A549 (cell line): ENCODE data around the gene MST1. TPM values are rescaled to one million over a fixed set of nuclear protein-coding genes. Genes with fewer than 3 reads are reported as not detected.

Source experiments
- ATAC-seq, 2 experiments: fragments of 200-7000 bp in 1 of 2; fragments of >200 bp in 1 of 2; cut with Nextera tagmentation in 1 of 2; cut with Tn5 transposase in 1 of 2; 3 replicates each; pipeline versions ENCODE4 v1.8.0 to v1.9.1; 2018 to 2020; ENCODE audit warnings: mild to moderate bottlenecking in 1 of 2, moderate library complexity in 1 of 2
- CTCF ChIA-PET: fragments of 300-600 bp; sonication (Branson Sonifier 250); formaldehyde crosslinking; extraction: SDS; loops from one replicate; lab custom pipeline; 2021; ENCODE audit warnings: antibody characterized with exemption, inconsistent platforms; lab: Yijun Ruan, JAX
- POLR2A ChIA-PET: fragments of 350-600 bp; formaldehyde crosslinking; extraction: SDS; loops from one replicate; lab custom pipeline; 2021; ENCODE audit warnings: antibody characterized with exemption, inconsistent platforms; lab: Yijun Ruan, JAX
- DNase-seq, 2 experiments: peaks; one replicate each; pipeline versions ENCODE4 v3.0.0 to v3.0.0-alpha.2; 2011 to 2016; ENCODE audit warnings: low read depth in 1 of 2, low spot score in 1 of 2
- FAIRE-seq: peaks from 2 replicates; lab custom pipeline; 2011; peaks lifted over from hg19 to GRCh38; lab: Jason Lieb, UNC
- H3K27ac ChIP-seq, 2 experiments: fragments of >200 bp; sonication (Bioruptor Twin); formaldehyde crosslinking; 3 replicates each; pipeline ENCODE4 v1.5.1; 2016 to 2017
- H3K4me1 ChIP-seq: fragments of >200 bp; sonication (Bioruptor Twin); formaldehyde crosslinking; 3 replicates; pipeline ENCODE4 v1.6.1; 2016
- H3K4me2 ChIP-seq: fragments of >200 bp; sonication (Bioruptor Twin); formaldehyde crosslinking; 3 replicates; pipeline ENCODE4 v1.6.1; 2016
- H3K4me3 ChIP-seq: fragments of >200 bp; sonication (Bioruptor Twin); formaldehyde crosslinking; 3 replicates; pipeline ENCODE4 v1.5.1; 2016
- H3K9me3 ChIP-seq: fragments of >200 bp; sonication (Bioruptor Twin); formaldehyde crosslinking; 3 replicates; pipeline ENCODE4 v1.6.1; 2016
- BCL3 ChIP-seq: fragments of >200 bp; sonication (Bioruptor Twin); formaldehyde crosslinking; IDR thresholded peaks from 3 replicates; pipeline ENCODE4 v1.6.1; 2016
- BHLHE40 ChIP-seq: IDR thresholded peaks from 2 replicates; pipeline ENCODE4 v1.6.1; 2012; ENCODE audit warnings: low read depth, low read length, inconsistent platforms
- CHD2 ChIP-seq: fragments of 150-350 bp; IDR thresholded peaks from 2 replicates; pipeline ENCODE4 v1.6.1; 2014; ENCODE audit warnings: low read length; ENCODE audit not compliant: partially characterized antibody
- CTCF ChIP-seq: fragments of >200 bp; sonication (Bioruptor Twin); formaldehyde crosslinking; IDR thresholded peaks from 3 replicates; pipeline ENCODE4 v1.5.1; 2016
- ESRRA ChIP-seq: fragments of 150-350 bp; IDR thresholded peaks from 2 replicates; pipeline ENCODE4 v1.6.1; 2014; ENCODE audit warnings: mild to moderate bottlenecking, low read length, borderline replicate concordance
- FOSB ChIP-seq: fragments of 250-450 bp; sonication (Bioruptor Pico); IDR thresholded peaks from 2 replicates; pipeline ENCODE4 v1.5.0; 2020; ENCODE audit warnings: mild to moderate bottlenecking, moderate library complexity
- FOSL2 ChIP-seq, 2 experiments: fragments of 450-650 bp in 1 of 2; fragments of >200 bp in 1 of 2; sonication (Bioruptor Twin) in 1 of 2; formaldehyde crosslinking; IDR thresholded peaks; 2 replicates each; pipeline versions ENCODE4 v1.5.0 to v1.6.1; 2016 to 2020; ENCODE audit warnings: mild to moderate bottlenecking in 1 of 2, moderate library complexity in 1 of 2
- HOXA7 ChIP-seq: fragments of 250-450 bp; sonication (Bioruptor Pico); IDR thresholded peaks from 2 replicates; pipeline ENCODE4 v1.5.0; 2020; ENCODE audit warnings: mild to moderate bottlenecking, moderate library complexity
- JUN ChIP-seq, 2 experiments: fragments of >200 bp; sonication (Bioruptor Twin); formaldehyde crosslinking; IDR thresholded peaks; 2 replicates in 1 of 2; 3 replicates in 1 of 2; pipeline ENCODE4 v1.6.1; 2016 to 2017
- JUNB ChIP-seq: fragments of >200 bp; sonication (Bioruptor Twin); formaldehyde crosslinking; IDR thresholded peaks from 2 replicates; pipeline ENCODE4 v1.6.1; 2016
- KDM5A ChIP-seq: fragments of 200-600 bp; sonication (generic); IDR thresholded peaks from 2 replicates; pipeline ENCODE4 v1.6.1; 2016; ENCODE audit warnings: antibody characterized with exemption, mild to moderate bottlenecking
- MAX ChIP-seq: IDR thresholded peaks from 2 replicates; pipeline ENCODE4 v1.6.1; 2012
- PBX3 ChIP-seq: IDR thresholded peaks from 2 replicates; pipeline ENCODE4 v1.6.1; 2012
- PHF8 ChIP-seq: fragments of 200-600 bp; sonication (generic); IDR thresholded peaks from 2 replicates; pipeline ENCODE4 v1.6.1; 2016; ENCODE audit warnings: low read depth, mild to moderate bottlenecking, antibody characterized with exemption, moderate library complexity, borderline replicate concordance
- POLR2A ChIP-seq: IDR thresholded peaks from 2 replicates; pipeline ENCODE4 v1.6.1; 2012; ENCODE audit warnings: mild to moderate bottlenecking, low read length
- POLR2AphosphoS2 ChIP-seq: conservative IDR thresholded peaks from 2 replicates; pipeline ENCODE4 v1.6.1; 2012; ENCODE audit warnings: low read length, improper control_type of control experiment, inconsistent platforms
- RAD21 ChIP-seq, 2 experiments: fragments of >200 bp in 1 of 2; sonication (Bioruptor Twin) in 1 of 2; formaldehyde crosslinking in 1 of 2; IDR thresholded peaks in 1 of 2; conservative IDR thresholded peaks in 1 of 2; 2 replicates in 1 of 2; 3 replicates in 1 of 2; pipeline ENCODE4 v1.6.1; 2012 to 2018; ENCODE audit warnings: inconsistent platforms in 1 of 2
- RARB ChIP-seq: fragments of 250-450 bp; sonication (Bioruptor Pico); IDR thresholded peaks from 2 replicates; pipeline ENCODE4 v1.8.0; 2021; ENCODE audit warnings: mild to moderate bottlenecking, moderate library complexity
- RCOR1 ChIP-seq: fragments of 150-350 bp; IDR thresholded peaks from 2 replicates; pipeline ENCODE4 v1.6.1; 2014; ENCODE audit warnings: antibody characterized with exemption, low read length, low read depth
- SMC3 ChIP-seq: fragments of >200 bp; sonication (Bioruptor Twin); formaldehyde crosslinking; IDR thresholded peaks from 3 replicates; pipeline ENCODE4 v1.6.1; 2018; ENCODE audit warnings: inconsistent platforms
- WGBS: methylation state at CpG from one replicate; pipeline ENCODE4 v1.1.6; 2017; ENCODE audit errors: missing lambda C conversion rate; 5-methylcytosine and 5-hydroxymethylcytosine counted together
- polyA minus RNA-seq: library from RNA; depleted of rRNA, polyadenylated mRNA; stranded (reverse); fragments of >200 nt; gene quantifications from 2 replicates; pipeline ENCODE4 v1.2.3, GENCODE V29; 2011; rRNA and poly(A)+ RNA removed
- polyA plus RNA-seq, 4 experiments: library from polyadenylated mRNA; depleted of rRNA in 3 of 4; stranded (reverse); fragments of >200 nt; fragmentation: RNase III in 1 of 4; extraction: RNeasy Plus Mini Kit Qiagen cat#74134 plus additional on column Dnase treatment in 1 of 4; gene quantifications; 2 replicates in 3 of 4; 3 replicates in 1 of 4; pipeline ENCODE4 v1.2.3, GENCODE V29; 2011 to 2017

The MST1 gene
- polyA plus RNA-seq (2011; rRNA removed) (3.6 and 5.0 TPM in 2 replicates), polyA plus RNA-seq (2017; fragmentation: RNase III; extraction: RNeasy Plus Mini Kit Qiagen cat#74134 plus additional on column Dnase treatment) (3.2 to 6.9 TPM (median 4.9 TPM) in 3 replicates), polyA minus RNA-seq (2.6 and 2.8 TPM in 2 replicates)
- 1.8 and 2.0 TPM in 2 replicates for polyA plus RNA-seq (2012; cell fraction: cytosol; rRNA removed)
- 38.0 and 40.8 TPM in 2 replicates for polyA plus RNA-seq (2012; cell fraction: nucleus; rRNA removed)

GRCh38 chr3:49689046-49689907 lies at the start of gene MST1, which contains the start of gene RNF123:
MST1 (minus strand) TSS chr3:49689474; CDS start chr3:49688691, 783 bp downstream.
RNF123 (plus strand) TSS chr3:49689557; CDS start chr3:49691166, 1,609 bp downstream.
- H3K27ac ChIP-seq = peak within 1 kb of the TSS; percentile 86 to 95
- ATAC-seq (peak; percentile 54 to 78), FAIRE-seq (no peak), DNase-seq (peak; percentile 70 to 89)
- peak within 1 kb of the TSS; percentile 92 for H3K4me3 ChIP-seq
- H3K4me2 ChIP-seq = peak within 1 kb of the TSS; percentile 81
- no peaks in the 10 kb centered on the region for H3K9me3 ChIP-seq
- CTCF ChIA-PET = interaction anchor here (0.6 to 2.9 kb wide), 4 partner anchors 10 to 150 kb away, joined by 3 to 13 read pairs (median 4); no protein-coding TSS in a partner anchor
- POLR2A ChIA-PET = interaction anchor here (0.6 kb wide), 1 partner anchor 79 kb away, joined by 4 read pairs; no protein-coding TSS in a partner anchor
- TF ChIP-seq PHF8 (peak; percentile 39; the same call in 1 of the 2 replicates), ESRRA (no peak), SMC3 (no peak), FOSL2 (IDR thresholded peaks at IDR 0.05) (no peak), FOSL2 (CRISPR knock-in tag; IDR thresholded peaks at IDR 0.05) (no peak), POLR2A (peak; percentile 73), FOSB (CRISPR knock-in tag) (no peak), RAD21 (conservative IDR thresholded peaks at IDR 0.05 in 1 of 2, IDR thresholded peaks at IDR 0.05 in 1 of 2) (no peak), PBX3 (peak; percentile 33; the same call in 1 of the 2 replicates), RCOR1 (no peak), HOXA7 (CRISPR knock-in tag) (no peak), MAX (peak; percentile 70; the same call in 1 of the 2 replicates), CHD2 (no peak), RARB (CRISPR knock-in tag) (no peak), BHLHE40 (no peak), JUNB (no peak), KDM5A (peak; percentile 69), POLR2AphosphoS2 (no peak), CTCF (peak; percentile 17; the same call in 2 of the 3 replicates), BCL3 (0 out of 3 replicates have a peak, but pooled peaks have one; percentile 22), JUN (IDR thresholded peaks at IDR 0.05) (peak; percentile 36 to 67; a peak in 2 of 5 replicates)
- TF ChIP-seq, all 56 proteins: peak for 8
- H3K4me1 ChIP-seq = peaks cover 5% of the 10 kb centered on the region; the same call in 1 of the 3 replicates
- WGBS = 9% methylated on average over 9 of the region's 66 CpGs
